Upper lobe of left lung (tissue), 4 donors: ENCODE data around the gene PRDM2.

Source experiments
- EP300 ChIP-seq, 4 donors: sonication (generic); formaldehyde crosslinking; IDR thresholded peaks; one replicate each; pipeline ENCODE4 v1.5.1; 2017; ENCODE audit warnings: antibody characterized with exemption in 4 of 4, control low read depth in 2 of 4
- TF ChIP-seq, protein P1 (sequence below), 6 experiments: fragments of 450-650 bp in 4 of 6; fragments of 200-600 bp in 2 of 6; sonication (generic) in 2 of 6; IDR thresholded peaks; one replicate each; pipeline ENCODE4 v1.5.1; 2016 to 2019; ENCODE audit warnings: antibody characterized with exemption in 6 of 6

- TF ChIP-seq, protein P1, sequence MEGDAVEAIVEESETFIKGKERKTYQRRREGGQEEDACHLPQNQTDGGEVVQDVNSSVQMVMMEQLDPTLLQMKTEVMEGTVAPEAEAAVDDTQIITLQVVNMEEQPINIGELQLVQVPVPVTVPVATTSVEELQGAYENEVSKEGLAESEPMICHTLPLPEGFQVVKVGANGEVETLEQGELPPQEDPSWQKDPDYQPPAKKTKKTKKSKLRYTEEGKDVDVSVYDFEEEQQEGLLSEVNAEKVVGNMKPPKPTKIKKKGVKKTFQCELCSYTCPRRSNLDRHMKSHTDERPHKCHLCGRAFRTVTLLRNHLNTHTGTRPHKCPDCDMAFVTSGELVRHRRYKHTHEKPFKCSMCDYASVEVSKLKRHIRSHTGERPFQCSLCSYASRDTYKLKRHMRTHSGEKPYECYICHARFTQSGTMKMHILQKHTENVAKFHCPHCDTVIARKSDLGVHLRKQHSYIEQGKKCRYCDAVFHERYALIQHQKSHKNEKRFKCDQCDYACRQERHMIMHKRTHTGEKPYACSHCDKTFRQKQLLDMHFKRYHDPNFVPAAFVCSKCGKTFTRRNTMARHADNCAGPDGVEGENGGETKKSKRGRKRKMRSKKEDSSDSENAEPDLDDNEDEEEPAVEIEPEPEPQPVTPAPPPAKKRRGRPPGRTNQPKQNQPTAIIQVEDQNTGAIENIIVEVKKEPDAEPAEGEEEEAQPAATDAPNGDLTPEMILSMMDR (IDR thresholded peaks at IDR 0.05): no peak
- no peak for TF ChIP-seq EP300 (IDR thresholded peaks at IDR 0.05)
Observed at GRCh38 chr1:13661539-13661938, 38.4 kb upstream of the PRDM2 start.
